ENCODE results near the gene CASK. TPM values are rescaled to one million over a fixed set of nuclear protein-coding genes. Genes with fewer than 3 reads are reported as not detected.

The CASK gene
- total and polyA plus RNA-seq, 2 donors from 2014 or later: 15.9 to 58.9 TPM

DNA sequence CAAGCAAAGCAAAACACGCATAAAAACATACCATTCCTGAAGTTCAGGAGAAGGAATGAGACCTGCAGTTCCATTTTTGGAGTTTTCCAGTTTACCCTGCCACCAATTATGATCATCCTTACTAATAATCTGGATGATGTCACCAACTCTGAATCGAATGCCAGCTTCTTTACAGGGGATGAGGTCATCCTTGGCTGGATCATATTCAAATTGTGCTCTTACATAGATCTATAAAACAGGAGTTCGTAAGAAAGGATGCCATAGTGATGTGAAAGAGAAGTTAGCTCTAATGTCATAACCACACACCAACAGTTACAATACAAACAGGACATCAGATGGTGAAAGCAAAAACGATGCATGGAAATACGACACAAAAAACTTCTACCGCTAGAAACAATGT, 369.7 kb downstream of the CASK start:
- no peak overlapping the region for H3K27ac ChIP-seq (ENCODE audit: low read depth in 2 of 2, low read length in 2 of 2)
- H3K27me3 ChIP-seq (ENCODE audit: control insufficient read depth, insufficient read depth, low read length): peaks cover 4% of the 10 kb centered on the region
- no peak for DNase-seq
- FAIRE-seq: no peak
- intact Hi-C loops (cut with DNase I): no loop called here
- no peaks in the 10 kb centered on the region for H3K36me3 ChIP-seq (ENCODE audit: control insufficient read depth in 2 of 3, insufficient read depth in 3 of 3, low read length in 3 of 3)
- no peaks in the 10 kb centered on the region for H3K4me1 ChIP-seq (ENCODE audit: control insufficient read depth in 2 of 3, insufficient read depth in 2 of 3, low read depth in 1 of 3, low read length in 3 of 3)
- H3K9me3 ChIP-seq (ENCODE audit: control insufficient read depth in 2 of 3, insufficient read depth in 1 of 3, low read length in 3 of 3): no peaks in the 10 kb centered on the region
- no peak overlapping the region for H3K9ac ChIP-seq (ENCODE audit: low read length in 3 of 3)
- no peak overlapping the region for H3K4me3 ChIP-seq (ENCODE audit: low read length in 3 of 3)
- TF ChIP-seq, protein P1, sequence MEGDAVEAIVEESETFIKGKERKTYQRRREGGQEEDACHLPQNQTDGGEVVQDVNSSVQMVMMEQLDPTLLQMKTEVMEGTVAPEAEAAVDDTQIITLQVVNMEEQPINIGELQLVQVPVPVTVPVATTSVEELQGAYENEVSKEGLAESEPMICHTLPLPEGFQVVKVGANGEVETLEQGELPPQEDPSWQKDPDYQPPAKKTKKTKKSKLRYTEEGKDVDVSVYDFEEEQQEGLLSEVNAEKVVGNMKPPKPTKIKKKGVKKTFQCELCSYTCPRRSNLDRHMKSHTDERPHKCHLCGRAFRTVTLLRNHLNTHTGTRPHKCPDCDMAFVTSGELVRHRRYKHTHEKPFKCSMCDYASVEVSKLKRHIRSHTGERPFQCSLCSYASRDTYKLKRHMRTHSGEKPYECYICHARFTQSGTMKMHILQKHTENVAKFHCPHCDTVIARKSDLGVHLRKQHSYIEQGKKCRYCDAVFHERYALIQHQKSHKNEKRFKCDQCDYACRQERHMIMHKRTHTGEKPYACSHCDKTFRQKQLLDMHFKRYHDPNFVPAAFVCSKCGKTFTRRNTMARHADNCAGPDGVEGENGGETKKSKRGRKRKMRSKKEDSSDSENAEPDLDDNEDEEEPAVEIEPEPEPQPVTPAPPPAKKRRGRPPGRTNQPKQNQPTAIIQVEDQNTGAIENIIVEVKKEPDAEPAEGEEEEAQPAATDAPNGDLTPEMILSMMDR (IDR thresholded peaks at IDR 0.05; ENCODE audit: borderline replicate concordance, extremely low read depth, insufficient read depth): no peak

DNA sequence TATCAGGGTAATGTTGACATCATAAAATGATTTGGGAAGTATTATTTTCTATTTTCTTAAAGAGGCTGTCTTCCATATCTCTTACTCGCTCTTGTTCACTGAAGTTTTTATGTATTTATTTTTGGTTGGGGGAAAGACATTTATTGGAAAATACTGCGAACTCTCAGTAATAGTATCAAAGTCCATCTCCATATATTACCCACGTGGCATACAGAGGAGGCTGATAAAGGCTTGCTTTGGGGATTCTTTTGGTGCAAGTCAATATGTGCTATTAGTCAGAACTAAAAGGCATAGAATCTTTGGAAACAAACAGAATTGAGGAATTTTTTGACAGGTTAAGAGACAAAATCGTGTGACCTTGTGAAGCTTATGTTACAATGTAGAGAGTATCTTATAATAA, 374.9 kb downstream of the CASK start:
- TF ChIP-seq, protein P1 (IDR thresholded peaks at IDR 0.05; ENCODE audit: borderline replicate concordance, extremely low read depth, insufficient read depth): no peak
- H3K4me1 ChIP-seq (ENCODE audit: control insufficient read depth in 2 of 3, insufficient read depth in 2 of 3, low read depth in 1 of 3, low read length in 3 of 3): no peaks in the 10 kb centered on the region
- no peaks in the 10 kb centered on the region for H3K36me3 ChIP-seq (ENCODE audit: control insufficient read depth in 2 of 3, insufficient read depth in 3 of 3, low read length in 3 of 3)
- H3K27me3 ChIP-seq (ENCODE audit: control insufficient read depth, insufficient read depth, low read length): no peaks in the 10 kb centered on the region
- FAIRE-seq (no peak), DNase-seq (no peak)
- H3K27ac ChIP-seq (ENCODE audit: low read depth in 2 of 2, low read length in 2 of 2): no peak overlapping the region
- intact Hi-C loops (cut with DNase I): no loop called here
- H3K9me3 ChIP-seq (ENCODE audit: control insufficient read depth in 2 of 3, insufficient read depth in 1 of 3, low read length in 3 of 3): no peaks in the 10 kb centered on the region
- no peak overlapping the region for H3K9ac ChIP-seq (ENCODE audit: low read length in 3 of 3)
- H3K4me3 ChIP-seq (ENCODE audit: low read length in 3 of 3): no peak overlapping the region

DNA sequence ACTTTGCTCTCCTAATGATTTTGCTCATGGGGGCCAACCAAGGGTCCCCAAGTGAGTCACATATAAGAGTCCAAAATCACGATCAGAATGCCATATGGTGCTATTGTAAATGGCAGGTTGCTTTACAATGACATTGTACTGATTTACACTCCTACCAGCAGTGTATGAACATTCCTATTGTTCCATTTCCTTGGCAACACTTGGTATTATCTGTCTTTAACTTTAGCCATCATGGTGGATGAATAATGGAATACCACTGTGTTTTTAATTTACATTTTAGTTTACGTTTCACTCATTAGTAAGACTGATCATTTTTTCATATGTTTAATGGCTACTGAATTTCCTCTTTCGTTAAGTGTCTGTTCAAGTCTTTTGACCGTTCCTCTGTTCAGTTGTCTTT, 379.7 kb downstream of the CASK start:
- no peak for FAIRE-seq
- Histone ChIP-seq H3K9me3 (ENCODE audit: control insufficient read depth in 2 of 3, insufficient read depth in 1 of 3, low read length in 3 of 3) (no peaks in the 10 kb centered on the region), H3K4me3 (ENCODE audit: low read length in 3 of 3) (no peak overlapping the region), H3K27ac (ENCODE audit: low read depth in 2 of 2, low read length in 2 of 2) (no peak overlapping the region), H3K4me1 (ENCODE audit: control insufficient read depth in 2 of 3, insufficient read depth in 2 of 3, low read depth in 1 of 3, low read length in 3 of 3) (no peaks in the 10 kb centered on the region), H3K27me3 (ENCODE audit: control insufficient read depth, insufficient read depth, low read length) (peaks cover 3% of the 10 kb centered on the region), H3K36me3 (ENCODE audit: control insufficient read depth in 2 of 3, insufficient read depth in 3 of 3, low read length in 3 of 3) (no peaks in the 10 kb centered on the region), H3K9ac (ENCODE audit: low read length in 3 of 3) (no peak overlapping the region)
- TF ChIP-seq, protein P1 (IDR thresholded peaks at IDR 0.05; ENCODE audit: borderline replicate concordance, extremely low read depth, insufficient read depth): no peak
- intact Hi-C loops (cut with DNase I): no loop called here
- no peak for DNase-seq

DNA sequence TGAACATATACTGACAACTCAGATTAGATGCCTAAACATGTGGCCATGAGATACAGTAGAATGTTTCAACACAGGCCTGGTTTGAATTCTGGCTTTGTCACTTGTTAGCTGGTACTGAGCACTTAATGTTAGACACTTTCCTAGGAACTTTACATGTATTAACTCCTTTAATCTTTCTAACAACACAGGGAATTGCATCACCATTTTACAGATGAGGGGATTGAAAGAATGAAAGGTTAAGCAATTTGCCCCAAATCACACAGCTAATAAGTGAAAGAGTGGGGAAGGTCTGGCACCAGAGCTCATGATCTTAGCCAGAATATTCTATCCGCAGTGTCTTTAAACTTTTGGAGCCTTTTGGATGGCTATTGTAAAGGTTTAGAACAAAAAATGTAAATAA, 380.3 kb downstream of the CASK start:
- TF ChIP-seq, protein P1 (IDR thresholded peaks at IDR 0.05; ENCODE audit: borderline replicate concordance, extremely low read depth, insufficient read depth): no peak
- H3K9me3 ChIP-seq (ENCODE audit: control insufficient read depth in 2 of 3, insufficient read depth in 1 of 3, low read length in 3 of 3): no peaks in the 10 kb centered on the region
- H3K36me3 ChIP-seq (ENCODE audit: control insufficient read depth in 2 of 3, insufficient read depth in 3 of 3, low read length in 3 of 3): no peaks in the 10 kb centered on the region
- intact Hi-C loops (cut with DNase I): no loop called here
- peaks cover 3% of the 10 kb centered on the region for H3K27me3 ChIP-seq (ENCODE audit: control insufficient read depth, insufficient read depth, low read length)
- no peak overlapping the region for H3K9ac ChIP-seq (ENCODE audit: low read length in 3 of 3)
- no peak overlapping the region for H3K27ac ChIP-seq (ENCODE audit: low read depth in 2 of 2, low read length in 2 of 2)
- no peak overlapping the region for H3K4me3 ChIP-seq (ENCODE audit: low read length in 3 of 3)
- H3K4me1 ChIP-seq (ENCODE audit: control insufficient read depth in 2 of 3, insufficient read depth in 2 of 3, low read depth in 1 of 3, low read length in 3 of 3): no peaks in the 10 kb centered on the region
- DNase-seq (no peak), FAIRE-seq (no peak)

Data from kidney (tissue), 14 donors.